D721Med (cell line): ENCODE data around the gene SH3RF3.
"Not testable (repeated sequence)": the region's sequence is repeated elsewhere in the genome, so short reads cannot be mapped to it uniquely, and the experiment has no call there.

ENCODE experiments used
- DNase-seq: peaks from one replicate; pipeline ENCODE4 v3.0.0; 2011; ENCODE audit warnings: low spot score; ENCODE audit not compliant: insufficient read length
- FAIRE-seq: peaks from 2 replicates; lab custom pipeline; 2011; peaks lifted over from hg19 to GRCh38; lab: Jason Lieb, UNC
- TF ChIP-seq, protein P1 (sequence below): IDR thresholded peaks from 2 replicates; pipeline ENCODE4 v1.5.1; 2012; ENCODE audit warnings: mild to moderate bottlenecking, control low read depth; ENCODE audit not compliant: insufficient read depth; ENCODE audit errors: missing control alignments

Gene SH3RF3

DNA sequence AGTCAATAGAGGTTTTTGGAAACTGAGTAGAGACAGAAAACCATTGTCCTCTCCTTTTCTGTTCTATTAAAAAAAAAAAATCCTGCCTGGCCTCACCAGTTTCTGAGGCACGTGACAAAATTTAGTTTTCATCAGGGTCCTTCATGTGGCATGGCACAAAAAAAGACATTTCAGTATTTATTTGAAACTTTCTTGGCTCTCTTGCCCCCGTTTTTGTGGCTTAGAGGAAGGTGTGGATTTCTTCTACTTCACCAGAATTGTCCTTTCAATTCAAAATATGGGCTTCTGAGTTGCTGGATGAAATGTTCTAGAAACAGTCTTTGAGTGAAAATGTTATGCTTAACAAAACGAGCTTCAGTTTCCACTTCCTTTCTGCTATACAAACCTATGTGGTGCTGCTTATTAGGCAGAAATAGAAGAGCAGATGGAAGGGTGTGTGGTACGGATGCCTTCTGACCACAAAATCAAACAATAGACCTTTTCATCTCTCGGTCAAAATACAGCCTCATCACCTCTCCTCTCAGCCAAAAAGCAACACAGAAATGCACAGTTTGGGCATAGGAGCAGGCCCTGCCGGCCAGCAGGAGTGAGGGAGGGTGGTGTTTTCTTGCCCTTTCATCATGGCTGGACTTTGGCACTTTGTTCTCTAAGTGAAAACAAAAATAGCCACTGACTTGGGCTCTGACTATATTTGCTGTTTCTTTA is 89.2 kb downstream of the SH3RF3 start:
- DNase-seq: no peak
- FAIRE-seq: no peak
- TF ChIP-seq, protein P1, sequence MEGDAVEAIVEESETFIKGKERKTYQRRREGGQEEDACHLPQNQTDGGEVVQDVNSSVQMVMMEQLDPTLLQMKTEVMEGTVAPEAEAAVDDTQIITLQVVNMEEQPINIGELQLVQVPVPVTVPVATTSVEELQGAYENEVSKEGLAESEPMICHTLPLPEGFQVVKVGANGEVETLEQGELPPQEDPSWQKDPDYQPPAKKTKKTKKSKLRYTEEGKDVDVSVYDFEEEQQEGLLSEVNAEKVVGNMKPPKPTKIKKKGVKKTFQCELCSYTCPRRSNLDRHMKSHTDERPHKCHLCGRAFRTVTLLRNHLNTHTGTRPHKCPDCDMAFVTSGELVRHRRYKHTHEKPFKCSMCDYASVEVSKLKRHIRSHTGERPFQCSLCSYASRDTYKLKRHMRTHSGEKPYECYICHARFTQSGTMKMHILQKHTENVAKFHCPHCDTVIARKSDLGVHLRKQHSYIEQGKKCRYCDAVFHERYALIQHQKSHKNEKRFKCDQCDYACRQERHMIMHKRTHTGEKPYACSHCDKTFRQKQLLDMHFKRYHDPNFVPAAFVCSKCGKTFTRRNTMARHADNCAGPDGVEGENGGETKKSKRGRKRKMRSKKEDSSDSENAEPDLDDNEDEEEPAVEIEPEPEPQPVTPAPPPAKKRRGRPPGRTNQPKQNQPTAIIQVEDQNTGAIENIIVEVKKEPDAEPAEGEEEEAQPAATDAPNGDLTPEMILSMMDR: no peak

DNA sequence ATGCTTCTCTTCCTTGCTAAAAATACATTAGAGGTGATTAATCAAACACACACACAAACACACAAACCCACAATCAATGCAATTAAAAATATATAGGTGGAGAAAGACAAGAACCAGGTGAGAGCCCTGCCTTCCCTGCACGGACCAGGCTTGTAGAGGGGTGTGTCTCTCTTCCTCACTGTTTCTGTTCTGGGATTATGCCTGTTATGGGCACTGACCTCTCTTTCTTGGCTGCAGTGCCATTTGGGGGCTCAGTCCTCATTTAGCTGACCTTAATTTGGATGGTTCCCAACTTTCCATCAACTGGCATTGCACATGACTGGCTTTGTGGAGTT is 89.8 kb downstream of the SH3RF3 start:
- TF ChIP-seq, protein P1: no peak
- DNase-seq (no peak), FAIRE-seq (no peak)

DNA sequence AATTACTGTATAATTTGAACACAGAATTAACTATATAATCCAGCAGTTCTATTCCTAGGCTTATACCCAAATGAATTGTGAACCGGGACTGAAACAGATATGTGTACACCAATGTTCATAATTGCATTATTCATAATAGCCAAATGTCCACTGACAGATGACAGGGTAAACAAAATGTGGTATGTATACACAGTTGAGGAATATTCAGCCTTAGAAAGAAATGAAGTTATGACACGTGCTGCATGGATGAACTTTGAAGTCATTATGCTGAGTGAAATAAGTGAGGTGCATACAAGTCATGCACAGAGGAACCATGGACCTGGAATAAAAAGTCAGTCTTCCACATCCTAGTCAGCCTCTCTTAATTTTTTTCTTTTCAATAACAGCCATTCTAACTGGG is 91.9 kb downstream of the SH3RF3 start:
- FAIRE-seq: no peak
- TF ChIP-seq, protein P1: no peak
- DNase-seq: no peak

DNA sequence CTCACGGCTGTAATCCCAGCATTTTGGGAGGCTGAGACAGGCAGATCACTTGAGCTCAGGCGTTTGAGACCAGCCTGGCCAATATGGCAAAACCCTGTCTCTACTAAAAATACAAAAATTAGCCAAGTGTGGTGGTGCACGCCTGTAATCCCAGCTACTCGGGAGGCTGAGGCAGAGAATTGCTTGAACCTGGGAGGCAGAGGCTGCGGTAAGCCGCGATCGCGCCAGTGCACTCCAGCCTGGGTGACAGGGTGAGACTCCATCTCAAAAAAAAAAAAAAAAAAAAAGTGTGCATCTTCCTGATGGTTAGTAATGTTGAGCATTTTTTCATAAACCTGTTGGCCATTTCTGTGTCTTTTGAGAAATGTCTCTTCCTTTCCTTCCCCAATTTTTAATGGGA is 92.3 kb downstream of the SH3RF3 start:
- DNase-seq, FAIRE-seq: not testable (repeated sequence)

DNA sequence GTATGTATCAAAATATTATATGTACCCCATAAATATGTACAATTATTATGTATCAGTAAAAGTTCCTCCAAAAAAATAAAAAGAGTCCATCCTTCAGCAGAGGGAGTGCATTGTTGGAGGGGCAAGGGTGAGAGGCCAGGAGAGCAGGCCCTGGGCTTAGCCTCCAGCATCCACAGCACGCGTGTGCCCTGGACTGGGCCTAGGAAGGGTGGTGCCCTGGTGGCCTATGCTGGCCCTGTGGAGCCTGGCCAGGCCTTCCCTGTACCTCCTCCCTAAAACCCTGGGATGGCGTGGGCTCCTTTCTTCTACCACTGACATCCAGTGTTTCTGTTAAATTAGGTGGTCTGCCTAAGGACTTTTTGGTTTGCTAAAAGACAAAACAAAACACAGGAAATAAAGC is 93.4 kb downstream of the SH3RF3 start:
- FAIRE-seq (no peak), DNase-seq (no peak)
- TF ChIP-seq, protein P1: no peak

DNA sequence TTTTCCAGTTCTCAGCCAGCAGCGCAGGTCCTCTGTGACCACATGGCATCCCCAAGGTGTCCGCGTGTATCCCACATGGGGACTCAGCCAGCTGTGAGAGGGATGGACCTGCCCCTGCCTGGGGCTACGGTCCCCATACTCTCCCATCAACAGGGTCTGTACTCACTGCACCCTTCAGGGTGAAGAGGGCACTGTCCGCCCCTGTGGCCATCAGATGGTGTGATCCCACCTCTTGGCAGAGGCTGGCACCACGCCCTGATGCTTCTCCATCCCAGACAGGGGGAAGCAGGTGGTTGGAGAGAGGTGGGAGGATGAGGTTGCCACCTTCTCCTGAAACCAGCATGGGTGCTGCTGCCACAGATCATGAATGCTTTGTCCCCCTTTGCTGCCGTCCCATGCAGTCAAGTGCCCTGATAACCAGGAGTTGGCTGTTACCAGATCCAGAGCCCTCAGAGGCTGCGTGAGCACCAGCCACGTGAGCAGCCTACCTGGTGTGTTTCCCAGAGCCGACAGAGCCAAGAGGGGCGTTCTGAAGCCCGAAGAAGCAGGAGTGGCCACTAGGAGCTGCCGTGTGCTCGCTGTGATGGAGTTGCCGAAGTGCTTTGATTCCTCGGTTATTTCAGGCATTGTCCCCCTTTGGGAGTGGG is 93.9 kb downstream of the SH3RF3 start:
- TF ChIP-seq, protein P1: no peak
- FAIRE-seq (no peak), DNase-seq (no peak)

DNA sequence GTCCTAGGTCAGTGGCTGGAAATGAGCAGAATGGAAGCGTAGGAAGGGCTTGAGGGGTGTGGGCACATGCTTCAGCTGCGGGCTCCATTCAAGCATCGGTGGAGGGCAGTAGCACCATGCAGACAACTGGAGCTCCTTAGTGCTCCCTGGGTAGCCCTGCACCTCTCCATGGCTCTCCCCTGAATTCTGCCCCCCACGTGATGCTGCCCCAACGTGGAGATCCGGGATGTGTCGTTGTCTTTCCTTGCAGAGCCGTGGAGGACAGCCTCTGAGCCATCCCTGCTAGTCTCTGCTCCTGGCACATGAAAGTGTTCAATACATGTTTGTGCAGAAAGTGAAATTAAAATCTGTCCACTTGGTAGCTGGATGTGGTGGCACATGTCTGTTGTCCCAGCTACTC is 94.5 kb downstream of the SH3RF3 start:
- no peak for FAIRE-seq
- TF ChIP-seq, protein P1: no peak

DNA sequence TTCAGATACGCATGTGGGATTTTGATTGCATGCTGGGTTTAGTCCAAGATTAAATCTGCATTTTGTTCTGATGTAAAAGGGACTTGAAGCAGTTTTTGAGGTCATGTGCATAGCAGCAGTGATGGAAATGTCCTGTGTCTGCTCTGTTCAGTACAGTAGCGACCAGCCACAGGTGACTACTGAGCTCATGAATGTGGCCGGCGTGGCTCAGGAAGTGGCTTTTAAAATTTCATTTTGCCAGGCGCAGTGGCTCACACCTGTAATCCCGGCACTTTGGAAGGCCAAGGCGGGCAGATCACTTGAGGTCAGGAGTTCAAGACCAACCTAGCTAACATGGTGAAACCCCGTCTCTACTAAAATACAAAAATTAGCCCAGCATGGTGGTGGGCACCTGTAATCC is 95.3 kb downstream of the SH3RF3 start:
- DNase-seq, FAIRE-seq: not testable (repeated sequence)

More for the DNA sequence above, 94.5 kb downstream of the SH3RF3 start:
- no peak for DNase-seq
